GM12872 (cell line): ENCODE results near the gene RPS21.

Experiments used
- TF ChIP-seq, protein P1 (sequence below): IDR thresholded peaks from 3 replicates; pipeline ENCODE4 v1.5.1; 2011; ENCODE audit warnings: low read depth, mild to moderate bottlenecking, low read length, moderate library complexity; ENCODE audit not compliant: insufficient read depth

The RPS21 gene

DNA sequence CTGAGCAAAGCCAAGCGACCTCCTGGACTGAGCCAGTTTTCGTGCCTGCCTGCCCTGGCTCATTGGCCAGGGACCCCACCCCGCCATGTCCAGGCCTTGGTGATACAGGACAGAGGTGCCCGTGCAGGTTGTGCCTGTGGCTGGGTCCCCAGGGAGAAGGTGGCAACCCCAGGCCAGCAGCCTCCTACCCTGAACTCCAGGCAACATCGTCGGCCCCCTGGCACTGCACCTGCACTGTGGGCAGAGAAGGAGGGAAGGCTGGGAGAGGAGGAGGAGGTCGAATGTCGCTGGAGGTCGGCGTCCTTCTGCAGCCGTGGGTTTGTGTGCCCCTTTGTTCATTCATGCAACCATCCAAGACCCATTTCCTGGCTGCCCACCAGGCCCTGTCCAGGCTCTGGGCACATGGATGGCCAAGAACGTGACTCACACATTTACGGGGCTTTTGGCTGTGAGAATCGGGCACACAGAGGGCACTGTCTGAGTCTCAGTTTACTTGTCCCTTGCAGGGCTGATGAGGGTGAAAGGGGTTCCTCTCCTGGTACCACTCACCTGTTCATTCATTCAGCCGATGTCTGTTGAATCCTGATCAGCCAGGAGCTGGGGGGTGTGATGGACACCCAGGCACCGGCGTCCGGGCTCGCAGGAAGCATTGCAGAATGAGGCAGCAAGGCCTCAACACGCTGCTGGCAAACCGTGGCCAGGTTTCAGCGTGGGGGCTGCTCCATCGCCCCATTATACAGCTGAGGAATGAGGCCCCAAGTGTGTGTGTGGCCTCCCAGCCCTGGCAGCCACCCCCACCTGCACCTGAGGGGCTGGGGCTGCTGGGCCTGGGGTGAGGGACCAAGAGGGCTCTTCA is 42.8 kb downstream of the RPS21 start:
- TF ChIP-seq, protein P1, sequence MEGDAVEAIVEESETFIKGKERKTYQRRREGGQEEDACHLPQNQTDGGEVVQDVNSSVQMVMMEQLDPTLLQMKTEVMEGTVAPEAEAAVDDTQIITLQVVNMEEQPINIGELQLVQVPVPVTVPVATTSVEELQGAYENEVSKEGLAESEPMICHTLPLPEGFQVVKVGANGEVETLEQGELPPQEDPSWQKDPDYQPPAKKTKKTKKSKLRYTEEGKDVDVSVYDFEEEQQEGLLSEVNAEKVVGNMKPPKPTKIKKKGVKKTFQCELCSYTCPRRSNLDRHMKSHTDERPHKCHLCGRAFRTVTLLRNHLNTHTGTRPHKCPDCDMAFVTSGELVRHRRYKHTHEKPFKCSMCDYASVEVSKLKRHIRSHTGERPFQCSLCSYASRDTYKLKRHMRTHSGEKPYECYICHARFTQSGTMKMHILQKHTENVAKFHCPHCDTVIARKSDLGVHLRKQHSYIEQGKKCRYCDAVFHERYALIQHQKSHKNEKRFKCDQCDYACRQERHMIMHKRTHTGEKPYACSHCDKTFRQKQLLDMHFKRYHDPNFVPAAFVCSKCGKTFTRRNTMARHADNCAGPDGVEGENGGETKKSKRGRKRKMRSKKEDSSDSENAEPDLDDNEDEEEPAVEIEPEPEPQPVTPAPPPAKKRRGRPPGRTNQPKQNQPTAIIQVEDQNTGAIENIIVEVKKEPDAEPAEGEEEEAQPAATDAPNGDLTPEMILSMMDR, result no peak

DNA sequence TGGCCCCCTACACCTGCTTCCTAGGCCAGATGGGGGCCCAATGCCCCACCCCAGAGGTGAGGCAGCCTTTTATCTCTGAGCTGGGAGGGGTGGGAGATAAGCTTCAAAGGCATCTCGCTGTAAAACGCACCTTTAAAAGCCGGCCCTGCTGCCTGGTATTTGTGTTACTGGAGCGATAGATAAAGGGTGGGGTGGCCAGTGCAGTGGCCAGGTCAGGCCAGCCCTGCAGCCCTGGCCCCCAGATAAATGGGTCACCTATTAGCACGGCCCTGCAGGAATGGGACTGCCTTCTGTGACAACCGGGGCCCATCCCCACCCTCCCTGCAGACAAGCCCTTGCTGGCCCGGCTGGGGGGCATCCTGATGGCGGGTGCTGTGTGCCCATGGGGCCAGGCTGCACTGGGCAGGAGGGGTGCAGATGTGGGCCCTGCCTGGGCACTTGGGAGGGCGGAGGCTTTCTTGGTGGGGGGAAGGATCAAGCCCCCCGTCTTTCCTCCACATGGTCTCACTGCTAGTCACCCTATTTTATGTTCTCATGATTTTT is 43.5 kb downstream of the RPS21 start:
- TF ChIP-seq, protein P1, result no peak

DNA sequence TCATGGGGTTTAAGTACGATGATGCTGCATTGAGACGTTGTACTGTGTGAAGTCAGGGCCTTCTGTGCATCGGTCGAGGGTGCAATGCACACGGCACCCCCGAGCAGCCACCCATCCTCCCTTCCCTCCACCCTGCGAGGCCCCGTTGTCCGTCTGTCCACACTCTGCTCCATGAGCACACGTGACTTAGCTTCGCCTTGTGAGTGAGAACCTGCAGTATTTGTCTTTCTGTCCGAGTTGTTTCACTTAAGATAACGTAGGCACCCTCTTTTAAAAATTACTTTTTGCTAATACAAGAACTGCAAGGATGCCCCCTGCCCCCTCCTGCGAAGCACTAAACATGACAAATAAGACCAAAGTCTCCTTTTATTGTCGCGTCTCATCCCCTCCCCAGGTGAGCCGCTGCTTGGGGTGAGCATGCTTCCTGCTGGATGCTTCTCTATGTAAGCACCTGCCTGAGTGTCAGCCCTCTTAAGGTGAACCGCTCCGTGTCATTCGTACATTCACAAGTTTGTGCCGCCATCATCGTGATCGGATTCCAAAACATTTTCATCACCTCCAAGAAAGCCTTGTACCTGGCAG is 44.1 kb downstream of the RPS21 start:
- TF ChIP-seq, protein P1, result no peak

DNA sequence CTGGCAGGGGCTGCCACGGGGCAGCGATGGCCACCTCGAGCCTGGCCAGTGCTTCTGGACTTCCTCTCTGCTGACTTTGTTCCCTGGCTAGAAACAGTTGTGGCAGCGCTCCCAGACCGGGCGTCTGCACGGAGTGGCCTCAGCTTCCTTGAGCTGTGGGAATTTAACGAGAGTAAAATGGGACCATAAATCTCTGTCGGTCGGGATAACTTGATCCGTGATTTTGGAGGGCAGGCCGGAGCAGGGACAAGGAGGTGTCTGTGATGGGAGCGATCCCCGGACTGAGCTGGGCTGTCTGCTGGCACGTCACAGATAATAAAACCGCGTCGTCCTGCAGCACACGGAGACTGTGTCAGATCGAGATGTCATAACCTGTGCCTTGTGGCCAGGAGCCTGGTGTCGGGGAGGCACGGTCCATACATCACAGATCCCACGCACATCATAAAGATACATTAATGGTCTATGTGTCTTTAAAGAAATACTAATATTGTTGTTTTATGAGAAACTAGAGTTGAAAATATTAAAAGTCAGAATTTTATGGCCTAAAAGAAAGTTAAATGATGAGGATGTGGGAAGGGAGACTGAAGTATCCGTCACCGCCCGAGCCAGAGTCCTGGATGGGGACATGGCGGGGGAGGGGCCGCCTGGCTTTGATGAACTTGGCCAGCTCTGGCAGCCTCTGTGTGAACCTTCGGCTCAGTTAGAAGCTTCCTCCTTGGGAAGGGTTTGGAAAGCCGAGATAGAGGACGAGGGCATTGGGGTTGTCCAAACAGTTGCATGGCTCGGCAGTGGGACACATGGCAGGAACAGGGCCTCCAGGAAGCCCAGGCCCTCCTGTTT is 47.0 kb downstream of the RPS21 start:
- TF ChIP-seq, protein P1, result no peak

DNA sequence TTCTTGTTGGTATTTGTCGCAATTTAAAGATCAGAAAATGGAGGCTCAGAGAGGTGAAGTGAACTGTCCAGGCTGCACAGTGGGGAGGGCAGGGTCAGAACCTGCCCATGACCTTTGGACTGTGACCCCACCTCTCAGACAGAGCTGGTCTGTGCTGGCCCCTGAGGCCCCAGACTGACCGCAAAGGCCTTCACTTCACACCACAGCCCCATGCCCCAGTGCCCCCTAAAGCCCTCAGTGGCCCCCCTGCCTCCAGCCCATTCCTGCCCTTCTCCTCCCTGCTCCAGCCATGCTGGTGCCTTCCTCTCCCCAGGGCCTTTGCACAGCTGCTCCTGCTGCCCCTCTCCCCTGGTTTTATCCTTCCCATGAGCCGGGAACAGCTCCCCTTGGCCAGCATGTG is 49.8 kb downstream of the RPS21 start:
- TF ChIP-seq, protein P1, result no peak

DNA sequence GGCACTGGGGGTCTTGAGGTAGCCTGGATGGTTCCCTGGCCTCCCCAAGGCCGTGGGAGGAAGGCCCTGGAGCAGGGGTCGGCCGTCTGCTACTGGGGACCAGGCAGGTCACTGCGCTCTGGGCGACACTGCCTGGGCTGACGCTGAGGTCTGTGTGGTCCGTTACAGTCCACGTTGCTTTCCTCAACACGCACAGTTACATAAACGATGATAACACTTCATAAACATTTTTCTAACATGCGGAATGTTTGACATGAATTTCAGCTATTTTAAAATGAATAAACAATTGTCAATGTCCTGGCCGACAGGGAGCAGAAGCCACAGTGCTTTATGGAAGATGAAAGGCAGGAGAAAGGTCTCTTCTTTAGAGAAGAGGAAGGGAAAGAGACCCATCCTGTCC is 50.6 kb downstream of the RPS21 start:
- TF ChIP-seq, protein P1, result no peak

DNA sequence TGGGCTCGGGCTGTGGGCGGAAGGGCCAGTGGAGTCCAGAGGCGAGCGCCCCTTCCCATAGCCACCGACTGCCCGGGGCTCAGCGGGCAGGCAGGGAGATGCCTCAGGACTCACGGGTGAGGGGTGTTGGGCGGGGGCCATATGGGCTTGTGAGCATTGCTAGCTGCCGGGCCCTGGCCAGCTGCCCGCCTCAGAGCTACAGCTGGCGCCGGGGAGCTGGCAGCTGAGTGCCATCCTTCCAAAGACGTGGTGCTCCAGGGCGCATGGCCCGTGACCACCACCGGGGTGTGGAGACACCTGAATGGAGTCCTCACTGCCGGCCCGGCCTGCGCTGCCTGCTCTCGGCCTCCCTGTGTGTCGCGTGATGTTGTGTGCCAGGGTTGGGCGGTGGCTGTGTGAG is 51.0 kb downstream of the RPS21 start:
- TF ChIP-seq, protein P1, result no peak
